Measurements from ENCODE around the gene ARFIP1.
"Not testable (repeated sequence)": the region's sequence is repeated elsewhere in the genome, so short reads cannot be mapped to it uniquely, and the experiment has no call there.

ARFIP1 gene, protein sequence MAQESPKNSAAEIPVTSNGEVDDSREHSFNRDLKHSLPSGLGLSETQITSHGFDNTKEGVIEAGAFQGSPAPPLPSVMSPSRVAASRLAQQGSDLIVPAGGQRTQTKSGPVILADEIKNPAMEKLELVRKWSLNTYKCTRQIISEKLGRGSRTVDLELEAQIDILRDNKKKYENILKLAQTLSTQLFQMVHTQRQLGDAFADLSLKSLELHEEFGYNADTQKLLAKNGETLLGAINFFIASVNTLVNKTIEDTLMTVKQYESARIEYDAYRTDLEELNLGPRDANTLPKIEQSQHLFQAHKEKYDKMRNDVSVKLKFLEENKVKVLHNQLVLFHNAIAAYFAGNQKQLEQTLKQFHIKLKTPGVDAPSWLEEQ

DNA sequence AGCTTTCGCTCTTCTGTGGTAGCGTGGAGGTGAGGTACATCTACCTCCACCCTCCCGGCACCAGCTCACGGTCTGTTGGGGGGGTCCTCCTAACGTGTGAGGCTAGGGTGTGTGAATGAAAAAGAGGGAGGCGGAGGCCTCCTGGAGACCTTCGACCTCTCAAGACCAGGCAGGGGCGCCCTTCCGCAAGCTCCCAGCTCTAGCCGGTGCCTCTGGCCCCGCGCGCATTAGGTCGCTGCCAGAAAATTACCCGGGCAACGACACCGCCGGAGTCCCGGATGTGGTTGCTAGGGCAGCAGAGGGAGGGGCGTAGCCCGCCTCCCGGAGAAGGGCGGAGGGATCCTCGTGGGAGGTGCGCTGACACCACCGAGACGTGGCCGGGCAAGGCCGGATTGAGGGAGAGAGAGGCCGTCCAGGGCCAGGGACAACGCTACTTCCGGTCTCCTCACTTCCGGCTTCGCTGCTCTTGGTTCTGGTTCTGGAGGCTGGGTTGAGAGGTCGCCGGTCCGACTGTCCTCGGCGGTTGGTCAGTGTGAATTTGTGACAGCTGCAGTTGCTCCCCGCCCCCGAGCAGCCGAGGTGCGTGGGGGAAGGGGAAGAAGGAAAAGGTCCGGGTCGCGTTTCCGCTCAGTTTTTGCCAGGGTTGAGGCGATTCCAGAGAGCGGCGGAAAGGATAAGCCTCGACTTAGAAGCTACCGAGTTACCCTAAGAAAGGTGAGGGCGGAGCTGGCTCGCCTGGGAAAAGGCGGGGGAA lies at the start of gene ARFIP1, which contains the start of gene TIGD4:
Gene ARFIP1, plus strand, starts transcription at position 442 of the 754 bp plus-strand sequence. CDS start 49,680 bp downstream, outside the sequence.
Gene TIGD4, minus strand, starts transcription at position 218 of the 754 bp plus-strand sequence. CDS start 8,726 bp downstream, outside the sequence.
- DNase-seq (ENCODE audit: low read depth): peak; percentile 95

DNA sequence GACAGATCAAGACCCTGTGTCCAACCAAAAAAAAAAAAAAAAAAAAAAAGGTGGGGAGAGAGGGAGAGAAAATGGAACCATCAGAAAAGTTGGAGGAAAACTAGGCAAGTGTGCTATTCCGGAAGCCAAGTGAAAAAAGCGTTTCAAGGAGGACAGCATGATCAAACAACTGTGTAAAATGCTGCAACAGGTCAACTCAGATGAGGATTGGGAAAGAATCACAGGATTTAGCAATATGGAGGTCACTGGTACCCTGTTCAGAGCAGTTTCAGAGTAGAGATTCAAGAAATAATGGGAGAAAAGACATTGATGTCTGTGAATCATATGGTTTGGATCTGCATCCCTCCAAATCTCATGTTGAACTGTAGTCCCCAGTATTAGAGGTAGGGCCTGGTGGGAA lies 47.8 kb upstream of the ARFIP1 start:
- DNase-seq (ENCODE audit: low read depth): no peak

DNA sequence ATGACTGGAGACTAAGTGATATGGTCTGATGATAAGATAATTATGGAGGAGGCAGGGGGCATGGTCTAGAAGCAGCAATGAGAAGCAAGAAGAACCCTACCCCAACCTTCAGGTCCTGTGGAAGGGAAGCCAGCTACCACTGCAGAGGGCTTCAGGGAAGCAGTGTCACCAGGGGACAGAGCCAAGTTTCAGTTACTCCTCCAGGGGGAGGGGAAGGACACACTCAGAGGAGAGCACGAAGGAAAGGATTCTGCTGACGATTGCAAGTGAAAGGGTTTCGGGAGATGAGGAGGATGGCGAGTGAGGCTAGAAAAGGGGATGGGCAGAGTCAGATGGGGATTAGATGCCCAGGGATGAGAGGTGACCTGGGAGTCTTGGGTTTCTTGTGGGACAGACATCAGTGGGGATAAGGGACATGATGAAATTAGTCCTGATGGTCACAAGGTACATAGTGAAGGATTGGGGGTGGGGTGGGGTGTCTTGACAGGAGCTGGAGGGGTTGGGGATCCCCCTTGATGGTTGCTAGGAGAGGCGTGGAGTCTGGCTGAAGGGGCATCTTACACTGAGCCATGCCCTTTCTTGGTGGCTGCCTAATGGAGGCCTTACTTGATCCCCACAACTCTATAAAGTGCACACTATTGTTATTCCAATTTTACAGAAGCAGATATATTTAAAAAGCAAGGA lies 45.6 kb upstream of the ARFIP1 start:
- no peak for DNase-seq (ENCODE audit: low read depth)

DNA sequence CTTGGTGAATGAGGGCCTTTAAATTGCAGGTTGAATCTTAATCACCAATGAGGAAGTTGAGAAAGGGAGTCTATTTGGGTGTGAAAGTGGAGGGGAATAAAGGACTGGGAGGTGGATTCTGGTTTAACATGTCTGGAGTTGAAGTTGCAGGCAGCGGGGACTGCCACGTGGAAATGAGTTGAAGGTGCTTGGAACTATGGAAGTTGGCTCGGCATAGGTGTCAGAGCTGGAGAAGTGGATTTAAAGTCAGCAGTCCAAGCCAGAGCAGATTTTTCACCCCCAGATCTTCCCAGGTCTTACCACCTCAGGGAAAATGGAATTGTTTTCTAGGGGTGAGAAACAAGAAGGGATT lies 45.1 kb upstream of the ARFIP1 start:
- DNase-seq (ENCODE audit: low read depth): no peak

DNA sequence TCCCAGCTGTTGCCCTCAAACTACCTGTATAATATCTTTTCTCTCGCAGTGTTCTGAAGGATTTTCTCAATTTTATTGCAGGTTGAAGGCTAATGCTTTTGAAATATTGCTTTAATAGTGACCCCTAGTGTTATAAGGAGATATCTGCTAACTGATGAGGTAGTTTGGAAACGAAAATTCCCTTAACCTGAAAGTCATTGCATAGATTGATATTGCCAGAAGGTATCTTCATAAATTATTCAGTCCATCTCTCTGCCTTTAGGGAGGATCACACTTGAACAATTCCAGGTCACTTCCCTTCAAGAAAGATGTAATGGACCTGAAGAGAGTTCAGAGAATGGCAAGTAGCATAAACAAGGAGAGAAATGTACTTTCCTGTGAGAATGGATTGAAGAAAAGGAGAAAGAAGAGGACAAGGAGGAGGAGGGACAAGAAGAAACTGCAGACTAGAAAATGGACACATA lies 44.3 kb upstream of the ARFIP1 start:
- peak; percentile 4 for DNase-seq (ENCODE audit: low read depth)

DNA sequence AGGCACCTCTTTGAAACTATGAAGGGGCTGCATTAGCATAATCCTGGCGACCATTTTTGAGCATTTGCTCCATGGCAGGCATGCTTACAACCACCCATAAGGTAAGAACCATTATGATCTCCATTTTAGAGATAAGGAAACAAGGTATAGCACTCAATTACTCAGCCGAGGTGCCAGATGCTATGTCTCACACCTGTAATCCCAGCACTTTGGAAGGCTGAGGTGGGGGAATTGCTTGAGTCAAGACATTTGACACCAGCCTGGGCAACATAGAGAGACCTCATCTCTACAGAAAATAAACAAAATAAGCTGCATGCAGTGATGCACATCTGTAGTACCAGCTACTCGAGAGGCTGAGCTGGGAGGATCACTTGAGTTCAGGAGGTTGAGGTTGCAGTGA lies 43.8 kb upstream of the ARFIP1 start:
- DNase-seq (ENCODE audit: low read depth): no peak

DNA sequence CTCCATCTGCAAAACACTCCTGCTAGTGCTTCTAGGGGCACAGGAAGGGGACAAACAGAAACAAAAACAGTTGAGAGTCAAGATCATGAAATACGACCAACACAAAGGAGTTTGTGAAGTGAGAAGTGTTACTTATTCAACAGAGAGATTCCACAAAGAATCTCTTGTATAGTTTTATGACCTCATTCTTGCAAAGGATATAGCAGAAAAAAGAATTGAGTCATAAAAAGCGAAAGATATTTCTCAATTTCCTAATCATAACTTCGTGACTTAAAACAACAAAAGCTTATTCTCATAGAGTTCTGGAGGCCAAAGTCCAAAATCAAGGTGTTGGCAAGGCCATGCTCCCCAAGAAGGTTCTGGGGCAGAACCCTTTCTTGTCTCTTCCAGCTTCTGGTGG lies 40.9 kb upstream of the ARFIP1 start:
- DNase-seq (ENCODE audit: low read depth): no peak

DNA sequence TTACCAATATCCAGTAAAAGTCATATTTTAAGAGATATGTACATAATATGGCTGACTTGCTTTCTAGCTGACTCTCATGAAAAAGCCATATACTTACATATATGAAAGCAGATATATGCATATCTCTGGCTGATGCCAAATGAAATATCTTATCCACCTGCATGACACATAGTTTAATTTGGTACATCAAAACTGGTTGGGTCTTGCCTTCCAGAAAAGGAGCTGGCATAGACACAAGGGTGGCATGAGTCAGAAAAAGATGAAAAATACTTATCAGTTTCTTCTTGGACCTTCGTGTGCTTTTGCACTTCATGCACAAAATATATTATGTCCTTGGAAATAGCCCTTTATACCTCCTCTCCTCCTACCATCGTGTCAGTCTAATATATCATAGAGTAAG lies 32.3 kb upstream of the ARFIP1 start:
- no peak for DNase-seq (ENCODE audit: low read depth)

DNA sequence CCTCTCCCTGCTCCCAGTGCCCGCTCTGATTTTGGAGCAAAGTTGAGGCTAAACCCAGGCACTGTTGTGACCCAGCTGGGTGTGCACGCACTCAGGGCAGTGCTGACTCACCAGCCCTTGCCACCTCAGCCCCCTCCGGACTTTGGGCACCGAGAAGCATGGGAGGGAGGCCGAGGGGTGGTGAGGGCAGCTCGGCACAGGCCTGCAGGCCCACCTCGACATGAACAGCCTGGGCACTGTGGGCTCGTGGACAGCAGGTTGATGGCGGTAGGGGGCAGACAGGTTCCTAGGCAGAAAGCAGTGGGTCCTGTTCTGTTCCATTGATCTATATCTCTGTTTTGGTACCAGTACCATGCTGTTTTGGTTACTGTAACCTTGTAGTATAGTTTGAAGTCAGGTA lies 31.1 kb upstream of the ARFIP1 start:
- no peak for DNase-seq (ENCODE audit: low read depth)

DNA sequence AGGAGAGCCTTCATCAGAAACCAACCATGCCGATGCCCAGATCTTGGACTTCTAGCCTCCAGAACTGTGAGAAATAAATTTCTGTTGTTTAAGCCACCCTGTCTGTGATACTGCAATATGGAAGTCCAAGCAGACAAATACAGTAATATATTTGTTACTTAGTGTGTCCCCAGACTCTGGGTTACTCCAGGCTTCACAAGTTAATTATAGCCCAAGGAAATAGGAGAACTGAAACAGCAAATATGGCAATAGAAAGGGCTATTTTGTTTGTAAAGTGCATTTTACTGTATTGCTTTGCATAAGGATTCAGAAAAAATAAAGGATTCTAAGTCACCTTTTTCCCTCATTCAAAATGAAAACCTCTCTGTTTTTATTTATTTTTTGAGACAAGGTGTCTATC lies 16.0 kb upstream of the ARFIP1 start:
- DNase-seq (ENCODE audit: low read depth): no peak

DNA sequence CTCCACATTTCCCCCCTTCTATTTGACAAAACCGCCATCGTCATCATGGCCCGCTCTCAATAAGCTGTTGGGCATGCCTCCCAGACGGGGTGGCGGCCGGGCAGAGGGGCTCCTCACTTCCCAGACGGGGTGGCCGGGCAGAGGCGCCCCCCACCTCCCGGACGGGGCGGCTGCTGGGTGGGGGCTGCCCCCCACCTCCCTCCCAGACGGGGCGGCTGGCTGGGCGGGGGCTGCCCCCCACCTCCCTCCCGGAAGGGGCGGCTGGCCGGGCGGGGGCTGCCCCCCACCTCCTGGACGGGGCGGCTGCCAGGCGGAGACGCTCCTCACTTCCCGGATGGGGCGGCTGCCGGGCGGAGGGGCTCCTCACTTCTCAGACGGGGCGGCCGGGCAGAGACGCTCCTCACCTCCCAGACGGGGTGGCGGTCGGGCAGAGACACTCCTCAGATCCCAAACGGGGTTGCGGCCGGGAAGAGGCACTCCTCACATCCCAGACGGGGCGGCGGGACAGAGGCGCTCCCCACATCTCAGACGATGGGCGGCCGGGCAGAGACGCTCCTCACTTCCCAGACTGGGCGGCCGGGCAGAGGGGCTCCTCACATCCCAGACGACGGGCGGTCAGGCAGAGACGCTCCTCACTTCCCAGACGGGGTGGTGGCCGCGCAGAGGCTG lies 14.6 kb upstream of the ARFIP1 start:
- DNase-seq (ENCODE audit: low read depth): not testable (repeated sequence)

DNA sequence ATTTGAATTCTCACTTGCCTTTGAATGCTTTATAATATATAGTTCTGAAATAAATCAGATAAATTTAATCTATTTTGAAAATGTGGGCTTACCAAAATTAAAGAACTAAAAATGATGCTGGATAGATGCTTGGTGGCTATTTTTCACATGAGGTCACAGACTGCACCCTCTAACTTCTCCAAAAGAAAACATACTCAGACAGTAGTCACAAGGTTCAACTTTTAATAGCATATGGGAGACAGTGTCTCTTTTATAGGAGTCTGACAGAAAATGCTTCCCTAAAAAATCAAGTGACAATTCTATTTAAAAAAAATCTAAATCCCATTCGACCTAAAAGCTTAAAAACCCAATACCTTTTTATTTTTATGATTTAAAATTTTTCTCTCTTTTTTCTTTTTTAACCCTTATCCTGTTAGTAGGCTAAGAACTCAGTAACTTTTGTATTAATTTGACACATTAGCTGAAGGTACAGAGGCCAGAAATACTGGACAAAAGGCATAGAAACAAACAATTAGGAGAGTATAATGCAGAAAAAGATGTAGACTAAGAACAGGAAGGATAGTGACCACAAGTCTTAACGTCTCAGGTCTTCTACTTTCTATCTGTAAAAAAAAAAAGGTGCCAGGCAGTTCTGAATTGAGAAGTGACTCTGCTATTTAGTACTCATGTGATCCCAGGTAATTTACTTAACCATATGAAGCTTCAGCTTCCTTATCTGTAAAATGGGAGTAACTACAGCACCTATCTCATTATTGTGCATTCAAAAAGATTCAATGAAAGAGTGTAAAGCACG lies 7.8 kb upstream of the ARFIP1 start:
- no peak for DNase-seq (ENCODE audit: low read depth)

DNA sequence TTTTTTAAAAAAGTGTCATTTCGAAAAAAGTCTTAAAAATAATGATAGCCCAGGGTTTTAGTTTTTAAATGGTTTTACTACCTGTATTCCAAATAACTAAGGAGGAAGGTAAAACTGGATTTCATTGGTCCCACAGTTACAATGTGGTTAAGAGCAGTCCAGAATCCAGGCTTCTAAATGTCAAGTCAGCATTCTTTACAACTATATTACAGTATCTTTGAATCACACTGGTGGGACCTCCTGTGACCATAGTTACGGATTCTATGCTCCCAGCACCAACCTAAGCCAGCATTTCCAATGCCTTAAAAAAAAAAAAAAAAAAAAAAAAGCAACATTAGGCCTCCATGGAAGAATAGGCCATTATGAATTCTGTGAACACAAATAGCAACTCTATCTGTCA lies 6.4 kb upstream of the ARFIP1 start:
- DNase-seq (ENCODE audit: low read depth): no peak

DNA sequence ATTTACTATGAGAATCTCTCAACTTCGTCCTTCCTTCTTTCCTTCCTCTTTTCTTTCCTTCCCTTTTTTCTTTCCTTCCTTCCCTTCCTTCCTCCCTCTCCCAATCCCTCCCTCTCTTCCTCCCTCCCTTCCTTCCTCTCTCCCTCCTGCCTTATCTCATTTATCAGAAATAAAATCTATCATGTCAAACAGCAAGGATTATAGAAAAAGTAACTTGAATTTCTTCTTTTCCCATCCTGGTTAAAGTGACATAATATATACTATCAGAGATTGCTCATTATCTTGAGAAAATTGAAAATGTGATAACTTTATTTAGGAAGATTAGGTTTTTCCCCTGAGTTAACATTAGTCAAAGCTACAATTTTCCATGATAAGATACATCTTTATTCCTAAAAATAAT lies 5.8 kb upstream of the ARFIP1 start:
- no peak for DNase-seq (ENCODE audit: low read depth)

DNA sequence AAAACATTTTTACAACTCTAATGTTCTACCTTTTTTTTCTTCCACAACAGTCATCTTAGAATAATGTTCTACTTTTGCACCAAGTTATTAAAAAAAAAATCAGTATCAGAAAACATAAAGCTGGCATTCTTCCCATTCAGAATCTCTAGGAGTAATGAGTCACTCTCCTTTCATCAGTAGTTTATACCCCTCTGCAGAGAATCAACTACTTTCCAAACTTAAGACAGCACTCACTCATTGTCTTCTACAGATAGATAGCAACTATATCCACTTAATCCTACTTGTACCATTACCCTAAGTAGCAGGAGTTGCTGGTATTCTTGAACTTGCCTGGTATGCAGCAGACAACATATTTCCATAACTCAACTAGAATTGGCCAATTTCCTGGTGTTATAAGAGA lies 3.4 kb upstream of the ARFIP1 start:
- no peak for DNase-seq (ENCODE audit: low read depth)

DNA sequence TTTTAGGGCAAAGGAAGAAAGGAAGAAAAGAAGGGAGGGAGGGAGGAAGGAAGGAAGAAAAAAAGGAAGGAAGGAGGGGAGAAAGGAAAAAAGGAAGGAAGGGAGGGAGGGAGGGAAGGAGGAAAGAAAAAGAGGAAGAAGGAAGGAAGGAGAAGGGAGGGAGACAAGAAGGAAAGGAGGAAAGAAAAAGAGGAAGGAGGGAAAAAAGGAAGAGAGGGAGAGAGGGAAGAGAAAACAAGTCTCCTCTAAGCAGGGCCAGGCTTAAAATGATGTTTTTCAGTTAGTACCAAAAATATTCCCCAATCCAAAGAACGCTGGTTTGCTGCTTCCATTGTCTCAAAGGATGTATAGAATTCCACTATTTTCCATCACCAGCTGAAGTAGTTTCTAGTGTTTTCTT lies 2.3 kb upstream of the ARFIP1 start:
- DNase-seq (ENCODE audit: low read depth): no peak

DNA sequence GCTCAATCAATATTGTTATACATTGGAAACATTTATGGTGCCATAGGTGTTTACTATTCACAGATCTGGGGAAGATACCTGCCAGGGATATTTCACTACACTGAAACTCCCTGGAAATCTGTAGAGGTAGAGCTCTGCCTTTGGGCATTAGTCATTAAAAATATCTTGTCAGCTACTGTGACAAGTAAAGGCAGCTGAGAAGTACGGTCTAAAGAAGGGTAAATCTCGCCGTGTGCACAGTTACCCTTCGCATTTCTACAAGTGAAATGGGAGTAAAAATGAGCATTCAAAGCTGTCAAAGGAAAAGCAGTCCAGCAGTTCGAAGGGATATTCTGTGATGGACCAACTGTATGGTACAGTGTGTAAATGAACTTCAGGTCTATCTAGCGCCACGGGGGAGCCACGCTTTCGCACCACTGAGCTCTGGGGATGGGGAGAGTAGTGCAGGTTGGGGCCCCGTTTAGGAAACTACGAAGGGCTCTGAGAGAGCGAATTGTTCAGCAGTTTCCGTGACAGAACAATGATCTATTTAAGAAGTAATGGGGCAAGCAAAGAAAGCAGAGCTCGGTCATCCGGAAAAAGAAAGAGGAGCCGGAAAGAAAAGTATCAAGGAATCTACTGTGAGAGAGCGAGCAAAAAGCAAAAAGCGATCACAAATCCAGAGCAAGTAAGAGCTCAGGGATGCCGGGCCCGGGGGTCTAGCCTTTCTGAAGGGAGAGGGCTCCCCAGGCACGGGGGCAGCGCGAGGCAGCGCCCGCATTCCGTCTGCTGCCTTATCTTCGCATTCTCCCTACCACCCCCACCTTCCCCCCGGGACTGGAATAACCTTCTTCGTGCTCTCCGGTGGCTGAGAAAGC lies 870 bp upstream of the ARFIP1 start:
- DNase-seq (ENCODE audit: low read depth): no peak

DNA sequence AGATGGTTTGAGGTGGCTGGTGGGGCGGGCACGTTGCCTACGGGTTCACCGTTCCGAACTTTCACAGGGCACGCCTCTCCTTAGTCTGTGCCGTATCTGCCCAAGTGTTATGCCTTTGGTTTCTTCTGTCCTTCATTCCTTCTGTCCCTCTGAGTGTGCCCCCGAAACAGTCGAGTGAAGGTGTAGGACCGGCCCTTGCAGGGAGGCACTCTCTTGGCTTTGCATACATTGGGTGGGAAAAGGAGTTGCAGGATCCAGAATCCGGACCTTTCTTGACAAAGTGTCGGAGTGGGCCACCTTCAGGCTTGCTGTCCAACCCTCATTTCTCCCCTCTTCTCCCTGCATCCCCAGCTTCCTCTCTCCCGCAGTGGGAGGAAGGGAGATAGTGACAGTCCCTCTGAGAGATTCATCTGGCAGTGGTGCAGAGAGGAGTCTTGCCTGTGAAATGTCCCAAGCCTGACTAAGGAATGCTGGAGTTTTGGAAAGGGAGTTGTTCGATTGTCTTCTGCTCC lies 569 bp downstream of the ARFIP1 start:
- DNase-seq (ENCODE audit: low read depth): no peak

DNA sequence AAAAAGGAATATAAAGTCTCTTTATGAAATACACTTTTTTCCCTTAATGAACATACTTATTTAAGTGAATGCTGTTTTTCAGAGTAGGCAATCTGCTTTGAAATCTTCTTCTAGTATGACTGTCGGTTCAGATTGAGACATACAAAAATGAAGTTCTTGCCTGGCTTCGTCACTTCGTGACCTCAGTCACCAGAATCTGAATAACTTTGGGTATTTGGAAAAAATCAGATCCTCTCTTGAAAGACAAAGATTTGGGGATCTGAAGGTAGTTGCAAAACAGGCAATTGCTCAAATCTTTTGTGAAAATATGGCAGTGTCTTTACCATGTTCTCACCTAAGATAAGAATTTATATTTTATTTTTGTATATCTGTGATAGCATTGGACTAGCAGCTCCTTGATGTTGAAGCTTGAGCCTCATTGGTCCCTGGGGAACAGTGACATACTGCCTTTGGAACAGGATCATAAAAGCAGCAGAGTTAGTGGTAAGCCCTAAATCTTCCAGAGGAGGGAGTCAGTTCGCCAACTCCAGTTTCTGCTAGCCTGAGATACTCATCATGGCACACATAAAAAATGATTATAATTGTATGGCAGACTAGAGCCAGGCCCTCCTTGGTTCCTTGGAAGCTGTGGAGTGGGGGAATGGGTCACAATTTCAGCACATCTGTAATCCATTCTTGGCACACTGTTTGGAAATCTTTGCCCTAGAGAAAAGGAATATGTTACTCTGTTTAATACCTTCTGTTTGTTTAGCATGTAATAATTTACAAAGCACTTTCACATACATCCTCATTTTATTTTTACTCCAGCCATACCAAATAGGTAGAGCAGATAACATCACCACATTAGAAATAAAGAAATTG lies 5.0 kb downstream of the ARFIP1 start:
- DNase-seq (ENCODE audit: low read depth): peak; percentile 82
